Mucosa of descending colon (tissue), 3 donors: ENCODE results near the gene RNF212B. TPM values are rescaled to one million over a fixed set of nuclear protein-coding genes. Genes with fewer than 3 reads are reported as not detected.

Source experiments
- ATAC-seq: fragments of 200-7000 bp; cut with Tn5 transposase; one replicate; pipeline ENCODE4 v1.9.1; 2020; ENCODE audit warnings: mild to moderate bottlenecking, moderate library complexity
- DNase-seq, 3 donors: peaks; one replicate each; pipeline ENCODE4 v3.0.0-alpha.2; 2020
- H3K36me3 ChIP-seq: fragments of 200-600 bp; one replicate; pipeline ENCODE4 v1.8.0; 2021; ENCODE audit warnings: low read depth, mild to moderate bottlenecking
- H3K4me1 ChIP-seq: fragments of 200-600 bp; one replicate; pipeline ENCODE4 v1.8.0; 2021; ENCODE audit warnings: low read depth, mild to moderate bottlenecking
- H3K4me3 ChIP-seq: fragments of 200-600 bp; one replicate; pipeline ENCODE4 v1.8.0; 2021; ENCODE audit warnings: mild to moderate bottlenecking
- H3K9me3 ChIP-seq: fragments of 200-600 bp; one replicate; pipeline ENCODE4 v1.8.0; 2021; ENCODE audit warnings: mild to moderate bottlenecking
- intact Hi-C, 2 donors: fragments of 100-400 bp; cut with DNase I in 1 of 2; cut with micrococcal nuclease in 1 of 2; formaldehyde crosslinking; loops; one replicate each; pipeline versions ENCODE4 v1.11.0 to v1.11.1; 2022; cut with DNase I, micrococcal nuclease
- total RNA-seq, 3 donors: library from RNA; stranded (reverse); fragmentation: NEBNext Ultra II Directional in 2 of 3; extraction: Animal tissue kit (Norgen Biotek cat#: 25700) in 2 of 3; gene quantifications; one replicate each; pipeline versions ENCODE4 v1.2.1 to v1.2.4, GENCODE V29; 2021 to 2023
- TF ChIP-seq, protein P1 (sequence below): fragments of 200-600 bp; IDR thresholded peaks from one replicate; pipeline ENCODE4 v1.8.0; 2022; ENCODE audit warnings: antibody characterized with exemption, mild to moderate bottlenecking
- donor health status: DM: no; HTN: no; CAD: no; lungs with moderate emphysema.
- donor health status: DM: no; HTN: no; CAD: no.
- donor health status: DM: no; HTN: yes; CAD: no.

Gene RNF212B
- total RNA-seq, 3 donors from 2014 or later = not detected

DNA sequence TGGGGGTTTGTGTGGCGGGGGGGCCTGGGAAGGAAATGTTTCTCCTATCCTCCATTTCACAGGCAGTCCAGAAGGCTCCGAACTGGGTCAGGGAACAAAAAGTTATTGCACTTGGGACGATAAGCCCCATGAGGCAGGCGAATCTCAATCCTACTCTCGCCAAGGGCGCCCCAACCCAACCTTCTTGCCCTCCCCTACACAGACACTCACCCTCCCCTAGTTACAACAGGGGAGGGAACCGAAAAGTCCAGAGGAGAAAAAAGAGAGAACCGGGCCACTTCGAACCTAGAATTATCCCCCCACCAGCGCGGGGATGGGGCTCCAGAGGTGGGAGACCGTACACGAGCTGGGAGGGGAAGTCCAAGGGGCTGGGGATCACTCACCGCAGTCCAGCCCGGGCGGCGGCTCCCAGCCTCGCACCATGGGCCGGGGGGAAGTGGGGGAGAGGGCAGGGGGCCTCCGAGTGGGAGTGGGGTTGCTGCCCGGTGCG is 47.8 kb downstream of the RNF212B start:
- Histone ChIP-seq H3K4me1 (peaks cover 11% of the 10 kb centered on the region), H3K36me3 (no peaks in the 10 kb centered on the region), H3K4me3 (peak overlapping the region; percentile 76), H3K9me3 (no peaks in the 10 kb centered on the region)
- DNase-seq = peak in 1 of 3 donors; percentile 43
- intact Hi-C loops = loop anchor here in 1 of 2 donors (10.0 kb wide), 1 partner anchor 191 kb away; the partner anchor contains the start of genes ACIN1 and C14orf119
- peak; percentile 42 for ATAC-seq
- TF ChIP-seq, protein P1, sequence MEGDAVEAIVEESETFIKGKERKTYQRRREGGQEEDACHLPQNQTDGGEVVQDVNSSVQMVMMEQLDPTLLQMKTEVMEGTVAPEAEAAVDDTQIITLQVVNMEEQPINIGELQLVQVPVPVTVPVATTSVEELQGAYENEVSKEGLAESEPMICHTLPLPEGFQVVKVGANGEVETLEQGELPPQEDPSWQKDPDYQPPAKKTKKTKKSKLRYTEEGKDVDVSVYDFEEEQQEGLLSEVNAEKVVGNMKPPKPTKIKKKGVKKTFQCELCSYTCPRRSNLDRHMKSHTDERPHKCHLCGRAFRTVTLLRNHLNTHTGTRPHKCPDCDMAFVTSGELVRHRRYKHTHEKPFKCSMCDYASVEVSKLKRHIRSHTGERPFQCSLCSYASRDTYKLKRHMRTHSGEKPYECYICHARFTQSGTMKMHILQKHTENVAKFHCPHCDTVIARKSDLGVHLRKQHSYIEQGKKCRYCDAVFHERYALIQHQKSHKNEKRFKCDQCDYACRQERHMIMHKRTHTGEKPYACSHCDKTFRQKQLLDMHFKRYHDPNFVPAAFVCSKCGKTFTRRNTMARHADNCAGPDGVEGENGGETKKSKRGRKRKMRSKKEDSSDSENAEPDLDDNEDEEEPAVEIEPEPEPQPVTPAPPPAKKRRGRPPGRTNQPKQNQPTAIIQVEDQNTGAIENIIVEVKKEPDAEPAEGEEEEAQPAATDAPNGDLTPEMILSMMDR = no peak

DNA sequence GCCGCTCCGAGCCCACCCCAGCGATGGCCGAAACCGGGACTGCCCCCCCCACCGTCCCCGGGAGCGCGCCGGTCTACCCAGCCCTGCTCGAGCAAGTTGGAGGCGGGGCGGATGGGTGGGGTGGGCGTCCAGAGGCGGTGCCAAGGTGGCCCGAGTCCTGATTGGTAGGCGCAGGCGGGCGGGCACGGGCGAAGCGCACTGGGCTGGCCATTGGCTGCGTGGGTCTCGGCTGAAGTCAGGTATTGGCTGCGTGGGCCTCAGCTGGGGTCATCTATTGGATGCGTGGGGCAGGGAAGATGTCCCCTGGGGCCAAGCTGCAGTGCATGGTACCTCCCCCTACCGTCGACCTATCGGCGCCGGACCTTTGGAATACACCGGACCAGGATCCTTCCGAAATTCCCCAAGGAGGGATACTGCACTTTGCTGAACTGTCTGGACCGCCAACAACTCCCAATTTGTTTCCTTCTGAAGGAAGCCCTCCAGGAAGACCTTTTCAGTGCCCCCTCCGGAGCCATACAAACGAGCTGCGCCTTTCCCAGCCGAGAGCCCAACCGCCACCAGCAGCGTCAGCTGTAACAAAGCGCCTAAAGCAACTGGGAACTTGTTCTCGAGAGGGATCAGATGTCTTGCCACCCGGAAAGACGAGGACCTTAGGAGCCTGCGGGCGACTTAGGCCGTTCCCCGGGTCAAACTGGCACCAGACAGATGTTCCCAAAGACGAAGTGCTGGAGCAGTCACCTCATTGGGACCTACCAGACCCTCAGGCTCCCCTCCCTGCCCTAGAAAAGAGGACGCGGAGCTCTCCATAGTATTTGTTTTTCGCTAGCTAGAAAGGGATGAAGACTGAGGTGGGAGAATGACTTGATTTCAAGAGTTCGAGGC is 48.5 kb downstream of the RNF212B start, which contains the start of gene HOMEZ:
Gene HOMEZ (minus strand): TSS at position 113 of the 882 bp plus-strand sequence. CDS start 180 bp downstream, outside the sequence.
- Histone ChIP-seq H3K9me3 (no peaks in the 10 kb centered on the region), H3K4me3 (peak within 1 kb of the TSS; percentile 76), H3K36me3 (no peaks in the 10 kb centered on the region), H3K4me1 (peaks cover 11% of the 10 kb centered on the region)
- TF ChIP-seq, protein P1 = no peak
- DNase-seq = peak; percentile 99
- intact Hi-C loops = loop anchor here in 1 of 2 donors (10.0 kb wide), 1 partner anchor 191 kb away; the partner anchor contains the start of genes ACIN1 and C14orf119
- peak; percentile 98 for ATAC-seq

GRCh38 chr14:23286902-23287479 is 49.3 kb downstream of the RNF212B start:
- peaks cover 11% of the 10 kb centered on the region for H3K4me1 ChIP-seq
- no peak for ATAC-seq
- TF ChIP-seq, protein P1 = no peak
- H3K4me3 ChIP-seq = no peak overlapping the region
- no peak for DNase-seq
- intact Hi-C loops = loop anchor here in 1 of 2 donors (10.0 kb wide), 1 partner anchor 192 kb away; the partner anchor contains the start of genes ACIN1 and C14orf119
- no peaks in the 10 kb centered on the region for H3K9me3 ChIP-seq
- no peaks in the 10 kb centered on the region for H3K36me3 ChIP-seq

DNA sequence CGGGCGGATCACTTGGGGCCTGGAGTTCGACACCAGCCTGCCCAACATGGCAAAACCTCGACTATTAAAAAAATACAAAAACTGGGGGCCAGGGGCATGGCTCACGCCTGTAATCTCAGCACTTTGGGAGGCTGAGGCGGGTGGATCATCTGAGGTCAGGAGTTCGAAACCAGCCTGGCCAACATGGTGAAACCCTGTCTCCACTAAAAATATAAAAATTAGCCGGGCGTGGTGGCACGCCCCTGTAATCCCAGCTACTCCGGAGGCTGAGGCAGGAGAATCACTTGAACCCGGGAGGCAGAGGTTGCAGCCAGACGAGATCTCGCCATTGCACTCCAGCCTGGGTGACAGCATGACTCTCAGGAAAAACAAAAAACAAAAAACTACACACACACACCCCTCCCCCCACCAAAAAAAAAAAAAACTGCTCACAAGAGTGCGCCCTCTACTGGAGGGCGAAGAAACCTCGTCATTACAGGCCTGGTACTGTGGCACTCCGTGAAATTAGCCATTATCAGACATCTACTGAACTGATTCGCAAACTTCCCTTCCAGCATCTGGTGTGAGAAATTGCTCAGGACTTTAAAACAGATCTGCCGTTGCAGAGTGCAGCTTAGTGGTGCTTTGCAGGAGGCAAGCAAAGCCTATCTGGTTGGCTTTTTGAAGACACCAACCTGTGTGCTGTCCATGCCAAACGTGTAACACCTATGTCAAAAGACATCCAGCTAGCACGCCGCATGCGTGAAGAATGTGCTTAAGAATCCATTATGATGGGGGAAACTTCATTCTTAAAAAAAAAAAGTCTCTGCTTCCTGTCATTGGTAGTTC is 57.2 kb downstream of the RNF212B start:
- ATAC-seq = peak; percentile 88
- Histone ChIP-seq H3K4me3 (no peak overlapping the region), H3K9me3 (no peaks in the 10 kb centered on the region), H3K4me1 (peaks cover 4% of the 10 kb centered on the region), H3K36me3 (no peaks in the 10 kb centered on the region)
- DNase-seq = peak in 2 of 3 donors; percentile 39 to 74
- intact Hi-C loops = no loop called here
- TF ChIP-seq, protein P1 = peak; percentile 79
